GM23338 (cell line): ENCODE results near the gene NTF3. TPM values are rescaled to one million over a fixed set of nuclear protein-coding genes. Genes with fewer than 3 reads are reported as not detected.

Experiments used
- ATAC-seq: fragments of 200-7000 bp; cut with Tn5 transposase; 3 replicates; pipeline ENCODE4 v1.9.1; 2020
- DNase-seq: peaks from one replicate; pipeline ENCODE4 v3.0.0-alpha.2; 2015; ENCODE audit warnings: low spot score
- H2AFZ ChIP-seq: fragments of 200-600 bp; sonication (generic); 2 replicates; pipeline ENCODE4 v1.8.0; 2016; ENCODE audit warnings: antibody characterized with exemption, mild to moderate bottlenecking, moderate library complexity
- H3F3A ChIP-seq: fragments of 200-600 bp; sonication (generic); replicated peaks from 2 replicates; pipeline ENCODE4 v1.8.0; 2017; ENCODE audit warnings: antibody characterized with exemption, mixed run types, low read depth
- H3K27ac ChIP-seq: fragments of 200-600 bp; sonication (generic); 2 replicates; pipeline ENCODE4 v1.6.1; 2016; ENCODE audit warnings: low read depth
- H3K27me3 ChIP-seq: fragments of 200-600 bp; sonication (generic); 2 replicates; pipeline ENCODE4 v1.8.0; 2016; ENCODE audit warnings: mild to moderate bottlenecking, mixed run types, moderate library complexity; ENCODE audit not compliant: insufficient read depth
- H3K36me3 ChIP-seq: fragments of 200-600 bp; sonication (generic); 2 replicates; pipeline ENCODE4 v1.8.0; 2016; ENCODE audit warnings: mild to moderate bottlenecking; ENCODE audit not compliant: insufficient read depth
- H3K4me1 ChIP-seq: fragments of 200-600 bp; sonication (generic); 2 replicates; pipeline ENCODE4 v1.8.0; 2016; ENCODE audit warnings: mild to moderate bottlenecking, moderate library complexity; ENCODE audit not compliant: insufficient read depth
- H3K4me2 ChIP-seq: fragments of 200-600 bp; sonication (generic); 2 replicates; pipeline ENCODE4 v1.7.1; 2017; ENCODE audit warnings: mixed run types
- H3K4me3 ChIP-seq: fragments of 200-600 bp; sonication (generic); 2 replicates; pipeline ENCODE4 v1.6.1; 2016; ENCODE audit warnings: mixed run types
- H3K79me2 ChIP-seq: fragments of 200-600 bp; sonication (generic); replicated peaks from 2 replicates; pipeline ENCODE4 v1.8.0; 2017; ENCODE audit warnings: mild to moderate bottlenecking; ENCODE audit not compliant: insufficient read depth
- H3K9me2 ChIP-seq: fragments of 200-600 bp; sonication (generic); 2 replicates; pipeline ENCODE4 v1.8.0; 2017; ENCODE audit not compliant: insufficient read depth
- H4K20me1 ChIP-seq: fragments of 200-600 bp; sonication (generic); replicated peaks from 2 replicates; pipeline ENCODE4 v1.8.0; 2017; ENCODE audit warnings: mild to moderate bottlenecking; ENCODE audit not compliant: insufficient read depth
- H3K27ac Mint-ChIP-seq: 2 replicates; pipeline ENCODE4 v1.8.0; 2020; ENCODE audit warnings: inconsistent platforms, mild to moderate bottlenecking, moderate library complexity, mixed read lengths
- H3K27me3 Mint-ChIP-seq: 3 replicates; pipeline ENCODE4 v1.8.0; 2022; ENCODE audit warnings: low read depth, mild to moderate bottlenecking, moderate library complexity, mixed read lengths, inconsistent platforms; ENCODE audit not compliant: insufficient read depth, poor library complexity
- H3K36me3 Mint-ChIP-seq: 3 replicates; pipeline ENCODE4 v1.8.0; 2021; ENCODE audit warnings: low read depth, mild to moderate bottlenecking, inconsistent platforms, moderate library complexity, mixed read lengths
- H3K4me1 Mint-ChIP-seq: 3 replicates; pipeline ENCODE4 v1.8.0; 2020; ENCODE audit warnings: mild to moderate bottlenecking, inconsistent platforms, mixed read lengths
- H3K4me3 Mint-ChIP-seq: 3 replicates; pipeline ENCODE4 v1.8.0; 2021; ENCODE audit warnings: moderate library complexity, mild to moderate bottlenecking, inconsistent platforms, mixed read lengths
- H3K9me3 Mint-ChIP-seq: 3 replicates; pipeline ENCODE4 v1.8.0; 2020; ENCODE audit warnings: moderate library complexity, mild to moderate bottlenecking, inconsistent platforms, mixed read lengths
- CREB1 ChIP-seq: fragments of 250-450 bp; sonication (Bioruptor Pico); IDR thresholded peaks from 2 replicates; pipeline ENCODE4 v1.5.0; 2020; ENCODE audit warnings: low read depth, mild to moderate bottlenecking, moderate library complexity
- EZH2 ChIP-seq: fragments of 200-600 bp; sonication (generic); IDR thresholded peaks from one replicate; pipeline ENCODE4 v1.8.0; 2017; ENCODE audit warnings: antibody characterized with exemption, mild to moderate bottlenecking, low read depth; ENCODE audit not compliant: unreplicated experiment
- JUNB ChIP-seq: IDR thresholded peaks from one replicate; pipeline ENCODE4 v1.6.1; 2016; ENCODE audit warnings: antibody characterized with exemption; ENCODE audit not compliant: unreplicated experiment
- NANOG ChIP-seq: IDR thresholded peaks from 2 replicates; pipeline ENCODE4 v1.6.1; 2016; ENCODE audit warnings: antibody characterized with exemption, borderline replicate concordance
- POLR2AphosphoS5 ChIP-seq: IDR thresholded peaks from 2 replicates; pipeline ENCODE4 v1.6.1; 2016; ENCODE audit warnings: antibody characterized with exemption, low read depth
- STAT1 ChIP-seq: IDR thresholded peaks from one replicate; pipeline ENCODE4 v1.6.1; 2016; ENCODE audit warnings: antibody characterized with exemption; ENCODE audit not compliant: unreplicated experiment
- ZNF114 ChIP-seq: fragments of 250-450 bp; sonication (Bioruptor Pico); IDR thresholded peaks from 2 replicates; pipeline ENCODE4 v1.5.0; 2020; ENCODE audit warnings: mild to moderate bottlenecking, moderate library complexity
- polyA plus RNA-seq: library from polyadenylated mRNA; unstranded; fragments of >200 nt; fragmentation: Nextera tagmentation; extraction: Ambion mirVana; gene quantifications from 2 replicates; pipeline ENCODE4 v1.2.1, GENCODE V29; 2016
- total RNA-seq: library from RNA; depleted of rRNA; stranded (reverse); fragments of >200 nt; shearing (Covaris generic); gene quantifications from 2 replicates; pipeline ENCODE4 v1.2.3, GENCODE V29; 2014
- TF ChIP-seq, protein P1 (sequence below), 2 experiments: fragments of 200-600 bp in 1 of 2; sonication (generic) in 1 of 2; conservative IDR thresholded peaks; 2 replicates each; pipeline versions ENCODE4 v1.5.1 to v1.6.1; 2016 to 2017; ENCODE audit warnings: antibody characterized with exemption in 2 of 2, low read depth in 2 of 2, mild to moderate bottlenecking in 2 of 2, moderate library complexity in 1 of 2
- TF ChIP-seq, protein P2 (sequence below): fragments of 250-450 bp; sonication (Bioruptor Pico); IDR thresholded peaks from 2 replicates; pipeline ENCODE4 v1.5.0; 2020; ENCODE audit warnings: mild to moderate bottlenecking, moderate library complexity

NTF3 gene
- total and polyA plus RNA-seq, 2 experiments from 2014 or later, result 1.2 TPM; not detected in 1

DNA sequence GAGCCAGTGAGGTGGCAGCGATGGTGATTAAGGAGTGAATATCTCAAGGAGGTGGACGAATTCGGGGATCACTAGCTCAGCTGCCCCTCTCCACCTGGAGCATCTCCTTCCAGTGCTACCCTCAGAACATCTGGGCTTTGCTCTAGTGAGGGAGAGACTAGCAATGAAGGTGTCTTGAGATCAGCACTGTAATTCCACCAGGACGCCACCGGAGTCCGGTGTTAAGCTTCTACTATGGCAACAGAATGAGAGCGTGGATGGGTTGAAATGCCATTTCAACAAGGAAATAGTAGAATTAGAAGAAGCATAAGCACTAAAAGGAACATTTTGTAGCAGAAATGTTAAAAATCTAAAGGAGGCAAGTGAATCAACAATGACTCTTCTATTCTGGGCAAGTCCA, 61.1 kb downstream of the NTF3 start:
- no peaks in the 10 kb centered on the region for H3K79me2 ChIP-seq
- no peaks in the 10 kb centered on the region for H3K27me3 ChIP-seq
- no peaks in the 10 kb centered on the region for H3K4me1 ChIP-seq
- DNase-seq (peak; percentile 40), ATAC-seq (peak; percentile 83)
- H3F3A ChIP-seq, result no peaks in the 10 kb centered on the region
- H3K4me3 ChIP-seq, result no peak overlapping the region
- peaks cover 15% of the 10 kb centered on the region for H3K4me1 Mint-ChIP-seq
- H3K4me3 Mint-ChIP-seq, result no peak overlapping the region
- no peaks in the 10 kb centered on the region for H3K36me3 Mint-ChIP-seq
- H2AFZ ChIP-seq, result no peak overlapping the region; the same call in 1 of the 2 replicates
- TF ChIP-seq, protein P1, sequence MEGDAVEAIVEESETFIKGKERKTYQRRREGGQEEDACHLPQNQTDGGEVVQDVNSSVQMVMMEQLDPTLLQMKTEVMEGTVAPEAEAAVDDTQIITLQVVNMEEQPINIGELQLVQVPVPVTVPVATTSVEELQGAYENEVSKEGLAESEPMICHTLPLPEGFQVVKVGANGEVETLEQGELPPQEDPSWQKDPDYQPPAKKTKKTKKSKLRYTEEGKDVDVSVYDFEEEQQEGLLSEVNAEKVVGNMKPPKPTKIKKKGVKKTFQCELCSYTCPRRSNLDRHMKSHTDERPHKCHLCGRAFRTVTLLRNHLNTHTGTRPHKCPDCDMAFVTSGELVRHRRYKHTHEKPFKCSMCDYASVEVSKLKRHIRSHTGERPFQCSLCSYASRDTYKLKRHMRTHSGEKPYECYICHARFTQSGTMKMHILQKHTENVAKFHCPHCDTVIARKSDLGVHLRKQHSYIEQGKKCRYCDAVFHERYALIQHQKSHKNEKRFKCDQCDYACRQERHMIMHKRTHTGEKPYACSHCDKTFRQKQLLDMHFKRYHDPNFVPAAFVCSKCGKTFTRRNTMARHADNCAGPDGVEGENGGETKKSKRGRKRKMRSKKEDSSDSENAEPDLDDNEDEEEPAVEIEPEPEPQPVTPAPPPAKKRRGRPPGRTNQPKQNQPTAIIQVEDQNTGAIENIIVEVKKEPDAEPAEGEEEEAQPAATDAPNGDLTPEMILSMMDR (conservative IDR thresholded peaks at IDR 0.05; ENCODE audit: low read depth in 2 of 2), result peak; percentile 39
- TF ChIP-seq NANOG (no peak), EZH2 (no peak)
- no peaks in the 10 kb centered on the region for H3K36me3 ChIP-seq
- no peaks in the 10 kb centered on the region for H4K20me1 ChIP-seq
- no peak overlapping the region for H3K4me2 ChIP-seq
- no peaks in the 10 kb centered on the region for H3K9me3 Mint-ChIP-seq
- H3K9me2 ChIP-seq, result peaks cover 4% of the 10 kb centered on the region; the same call in 1 of the 2 replicates
- peaks cover 2% of the 10 kb centered on the region for H3K27me3 Mint-ChIP-seq
- no peak overlapping the region for H3K27ac Mint-ChIP-seq
- H3K27ac ChIP-seq, result no peak overlapping the region

DNA sequence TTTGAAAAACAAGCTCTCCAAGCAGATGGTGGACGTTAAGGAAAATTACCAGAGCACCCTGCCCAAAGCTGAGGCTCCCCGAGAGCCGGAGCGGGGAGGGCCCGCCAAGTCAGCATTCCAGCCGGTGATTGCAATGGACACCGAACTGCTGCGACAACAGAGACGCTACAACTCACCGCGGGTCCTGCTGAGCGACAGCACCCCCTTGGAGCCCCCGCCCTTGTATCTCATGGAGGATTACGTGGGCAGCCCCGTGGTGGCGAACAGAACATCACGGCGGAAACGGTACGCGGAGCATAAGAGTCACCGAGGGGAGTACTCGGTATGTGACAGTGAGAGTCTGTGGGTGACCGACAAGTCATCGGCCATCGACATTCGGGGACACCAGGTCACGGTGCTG, 62.4 kb downstream of the NTF3 start:
- Histone ChIP-seq H3F3A (no peaks in the 10 kb centered on the region), H4K20me1 (no peaks in the 10 kb centered on the region), H3K4me3 (no peak overlapping the region), H3K9me2 (peaks cover 4% of the 10 kb centered on the region; the same call in 1 of the 2 replicates), H3K27me3 (no peaks in the 10 kb centered on the region), H3K4me1 (no peaks in the 10 kb centered on the region), H3K79me2 (no peaks in the 10 kb centered on the region), H2AFZ (no peak overlapping the region), H3K4me2 (no peak overlapping the region), H3K36me3 (no peaks in the 10 kb centered on the region), H3K27ac (no peak overlapping the region)
- H3K4me1 Mint-ChIP-seq, result peaks cover 11% of the 10 kb centered on the region
- H3K9me3 Mint-ChIP-seq, result no peaks in the 10 kb centered on the region
- H3K27me3 Mint-ChIP-seq, result peaks cover 2% of the 10 kb centered on the region
- no peak overlapping the region for H3K4me3 Mint-ChIP-seq
- no peak for TF ChIP-seq STAT1
- H3K27ac Mint-ChIP-seq, result no peak overlapping the region
- DNase-seq (no peak), ATAC-seq (no peak)
- H3K36me3 Mint-ChIP-seq, result no peaks in the 10 kb centered on the region

DNA sequence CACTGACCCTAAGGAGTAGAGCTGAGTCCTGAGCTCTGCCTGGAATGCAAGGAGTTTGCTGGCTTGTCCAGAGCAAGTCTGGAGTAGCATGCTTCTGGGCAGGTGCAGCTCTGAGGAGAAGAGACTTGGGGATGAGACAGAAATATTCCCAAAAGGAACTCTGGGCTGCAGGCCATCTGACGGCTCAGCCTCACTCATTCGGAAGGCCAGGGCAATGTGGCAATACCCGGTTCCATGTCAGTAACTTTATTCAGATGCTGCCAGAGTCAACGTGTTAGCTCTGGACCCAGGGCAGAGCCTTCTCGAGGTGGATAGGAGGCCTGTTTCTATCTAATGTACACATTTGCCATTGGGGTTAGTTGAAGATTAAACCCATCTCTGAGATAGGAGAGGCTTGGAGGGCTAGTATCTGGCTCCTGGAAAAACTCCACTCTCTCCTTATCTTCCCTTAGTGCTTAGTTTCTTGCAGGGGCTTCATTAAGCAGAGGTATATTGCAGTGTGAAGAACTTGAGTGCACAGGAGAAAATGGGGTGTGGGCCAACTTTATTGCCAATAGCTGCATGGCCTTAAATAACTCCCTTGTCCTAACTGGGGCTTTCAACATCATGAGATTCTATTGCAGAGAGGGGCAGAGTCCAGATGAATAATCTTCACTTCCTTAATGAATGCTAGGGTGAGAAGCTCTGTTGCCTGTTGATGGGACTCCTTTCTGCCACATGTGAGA, 65.6 kb downstream of the NTF3 start:
- peaks cover 12% of the 10 kb centered on the region; the same call in 1 of the 2 replicates for H3K9me2 ChIP-seq
- no peaks in the 10 kb centered on the region for H3F3A ChIP-seq
- Mint-ChIP-seq H3K27ac (no peak overlapping the region), H3K27me3 (peaks cover 5% of the 10 kb centered on the region), H3K9me3 (no peaks in the 10 kb centered on the region), H3K4me3 (no peak overlapping the region), H3K4me1 (peaks cover 12% of the 10 kb centered on the region), H3K36me3 (no peaks in the 10 kb centered on the region)
- H3K4me3 ChIP-seq, result no peak overlapping the region
- no peak for ATAC-seq
- H3K36me3 ChIP-seq, result no peaks in the 10 kb centered on the region
- H3K4me1 ChIP-seq, result no peaks in the 10 kb centered on the region
- H3K79me2 ChIP-seq, result no peaks in the 10 kb centered on the region
- no peaks in the 10 kb centered on the region for H4K20me1 ChIP-seq
- no peaks in the 10 kb centered on the region for H3K27me3 ChIP-seq
- H2AFZ ChIP-seq, result no peak overlapping the region
- DNase-seq, result no peak
- H3K27ac ChIP-seq, result no peak overlapping the region
- H3K4me2 ChIP-seq, result no peak overlapping the region
- TF ChIP-seq CREB1 (no peak), POLR2AphosphoS5 (no peak), NANOG (no peak), ZNF114 (CRISPR knock-in tag) (no peak), JUNB (no peak)
- TF ChIP-seq, protein P2, sequence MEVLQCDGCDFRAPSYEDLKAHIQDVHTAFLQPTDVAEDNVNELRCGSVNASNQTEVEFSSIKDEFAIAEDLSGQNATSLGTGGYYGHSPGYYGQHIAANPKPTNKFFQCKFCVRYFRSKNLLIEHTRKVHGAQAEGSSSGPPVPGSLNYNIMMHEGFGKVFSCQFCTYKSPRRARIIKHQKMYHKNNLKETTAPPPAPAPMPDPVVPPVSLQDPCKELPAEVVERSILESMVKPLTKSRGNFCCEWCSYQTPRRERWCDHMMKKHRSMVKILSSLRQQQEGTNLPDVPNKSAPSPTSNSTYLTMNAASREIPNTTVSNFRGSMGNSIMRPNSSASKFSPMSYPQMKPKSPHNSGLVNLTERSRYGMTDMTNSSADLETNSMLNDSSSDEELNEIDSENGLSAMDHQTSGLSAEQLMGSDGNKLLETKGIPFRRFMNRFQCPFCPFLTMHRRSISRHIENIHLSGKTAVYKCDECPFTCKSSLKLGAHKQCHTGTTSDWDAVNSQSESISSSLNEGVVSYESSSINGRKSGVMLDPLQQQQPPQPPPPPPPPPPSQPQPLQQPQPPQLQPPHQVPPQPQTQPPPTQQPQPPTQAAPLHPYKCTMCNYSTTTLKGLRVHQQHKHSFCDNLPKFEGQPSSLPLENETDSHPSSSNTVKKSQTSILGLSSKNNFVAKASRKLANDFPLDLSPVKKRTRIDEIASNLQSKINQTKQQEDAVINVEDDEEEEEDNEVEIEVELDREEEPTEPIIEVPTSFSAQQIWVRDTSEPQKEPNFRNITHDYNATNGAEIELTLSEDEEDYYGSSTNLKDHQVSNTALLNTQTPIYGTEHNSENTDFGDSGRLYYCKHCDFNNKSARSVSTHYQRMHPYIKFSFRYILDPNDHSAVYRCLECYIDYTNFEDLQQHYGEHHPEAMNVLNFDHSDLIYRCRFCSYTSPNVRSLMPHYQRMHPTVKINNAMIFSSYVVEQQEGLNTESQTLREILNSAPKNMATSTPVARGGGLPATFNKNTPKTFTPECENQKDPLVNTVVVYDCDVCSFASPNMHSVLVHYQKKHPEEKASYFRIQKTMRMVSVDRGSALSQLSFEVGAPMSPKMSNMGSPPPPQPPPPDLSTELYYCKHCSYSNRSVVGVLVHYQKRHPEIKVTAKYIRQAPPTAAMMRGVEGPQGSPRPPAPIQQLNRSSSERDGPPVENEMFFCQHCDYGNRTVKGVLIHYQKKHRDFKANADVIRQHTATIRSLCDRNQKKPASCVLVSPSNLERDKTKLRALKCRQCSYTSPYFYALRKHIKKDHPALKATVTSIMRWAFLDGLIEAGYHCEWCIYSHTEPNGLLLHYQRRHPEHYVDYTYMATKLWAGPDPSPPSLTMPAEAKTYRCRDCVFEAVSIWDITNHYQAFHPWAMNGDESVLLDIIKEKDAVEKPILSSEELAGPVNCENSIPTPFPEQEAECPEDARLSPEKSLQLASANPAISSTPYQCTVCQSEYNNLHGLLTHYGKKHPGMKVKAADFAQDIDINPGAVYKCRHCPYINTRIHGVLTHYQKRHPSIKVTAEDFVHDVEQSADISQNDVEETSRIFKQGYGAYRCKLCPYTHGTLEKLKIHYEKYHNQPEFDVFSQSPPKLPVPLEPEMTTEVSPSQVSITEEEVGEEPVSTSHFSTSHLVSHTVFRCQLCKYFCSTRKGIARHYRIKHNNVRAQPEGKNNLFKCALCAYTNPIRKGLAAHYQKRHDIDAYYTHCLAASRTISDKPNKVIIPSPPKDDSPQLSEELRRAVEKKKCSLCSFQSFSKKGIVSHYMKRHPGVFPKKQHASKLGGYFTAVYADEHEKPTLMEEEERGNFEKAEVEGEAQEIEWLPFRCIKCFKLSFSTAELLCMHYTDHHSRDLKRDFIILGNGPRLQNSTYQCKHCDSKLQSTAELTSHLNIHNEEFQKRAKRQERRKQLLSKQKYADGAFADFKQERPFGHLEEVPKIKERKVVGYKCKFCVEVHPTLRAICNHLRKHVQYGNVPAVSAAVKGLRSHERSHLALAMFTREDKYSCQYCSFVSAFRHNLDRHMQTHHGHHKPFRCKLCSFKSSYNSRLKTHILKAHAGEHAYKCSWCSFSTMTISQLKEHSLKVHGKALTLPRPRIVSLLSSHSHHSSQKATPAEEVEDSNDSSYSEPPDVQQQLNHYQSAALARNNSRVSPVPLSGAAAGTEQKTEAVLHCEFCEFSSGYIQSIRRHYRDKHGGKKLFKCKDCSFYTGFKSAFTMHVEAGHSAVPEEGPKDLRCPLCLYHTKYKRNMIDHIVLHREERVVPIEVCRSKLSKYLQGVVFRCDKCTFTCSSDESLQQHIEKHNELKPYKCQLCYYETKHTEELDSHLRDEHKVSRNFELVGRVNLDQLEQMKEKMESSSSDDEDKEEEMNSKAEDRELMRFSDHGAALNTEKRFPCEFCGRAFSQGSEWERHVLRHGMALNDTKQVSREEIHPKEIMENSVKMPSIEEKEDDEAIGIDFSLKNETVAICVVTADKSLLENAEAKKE (CRISPR knock-in tag), result no peak
